ENCODE results near the gene CLEC11A.

The CLEC11A gene

GRCh38 chr19:50718255-50719118 is 4.7 kb upstream of the CLEC11A start:
- Histone ChIP-seq H3K27ac (no peak overlapping the region), H3K4me3 (peak overlapping the region; percentile 81), H3K9ac (ENCODE audit: insufficient read length) (peak overlapping the region; percentile 60), H3K9me3 (ENCODE audit: low read depth, low read length) (no peaks in the 10 kb centered on the region), H3K36me3 (ENCODE audit: insufficient read depth, low read length) (peaks cover 7% of the 10 kb centered on the region; the same call in 1 of the 2 replicates)
- DNase-seq (ENCODE audit: low read depth, low spot score): no peak
- no peak for TF ChIP-seq POLR2AphosphoS5 (IDR thresholded peaks at IDR 0.05; ENCODE audit: borderline replicate concordance, low read depth, low read length)
- TF ChIP-seq FOXP2 (optimal IDR thresholded peaks at IDR 0.05; ENCODE audit: control extremely low read depth, extremely low read length, insufficient read depth): no peak
- no peak for TF ChIP-seq EZH2 (IDR thresholded peaks at IDR 0.05)

GRCh38 chr19:50719119-50719435 is 4.1 kb upstream of the CLEC11A start:
- Histone ChIP-seq H3K9me3 (ENCODE audit: low read depth, low read length) (no peaks in the 10 kb centered on the region), H3K9ac (ENCODE audit: insufficient read length) (peak overlapping the region; percentile 60), H3K4me3 (peak overlapping the region; percentile 81), H3K27ac (no peak overlapping the region), H3K36me3 (ENCODE audit: insufficient read depth, low read length) (peaks cover 7% of the 10 kb centered on the region; the same call in 1 of the 2 replicates)
- TF ChIP-seq POLR2AphosphoS5 (IDR thresholded peaks at IDR 0.05; ENCODE audit: borderline replicate concordance, low read depth, low read length) (no peak), EZH2 (IDR thresholded peaks at IDR 0.05) (no peak), FOXP2 (optimal IDR thresholded peaks at IDR 0.05; ENCODE audit: control extremely low read depth, extremely low read length, insufficient read depth) (no peak)
- DNase-seq (ENCODE audit: low read depth, low spot score): no peak

GRCh38 chr19:50719566-50719965 is 3.6 kb upstream of the CLEC11A start, which contains the start of gene SHANK1:
Gene SHANK1, minus strand, starts transcription at chr19:50719802. Its CDS starts 2,883 bp downstream, at chr19:50716919.
- Histone ChIP-seq H3K9ac (ENCODE audit: insufficient read length) (peak within 1 kb of the TSS; percentile 60), H3K36me3 (ENCODE audit: insufficient read depth, low read length) (peaks cover 7% of the 10 kb centered on the region; the same call in 1 of the 2 replicates), H3K9me3 (ENCODE audit: low read depth, low read length) (no peaks in the 10 kb centered on the region), H3K4me3 (peak within 1 kb of the TSS; percentile 81), H3K27ac (peak within 1 kb of the TSS; percentile 2; the same call in 1 of the 2 replicates)
- DNase-seq (ENCODE audit: low read depth, low spot score): no peak
- no peak for TF ChIP-seq FOXP2 (optimal IDR thresholded peaks at IDR 0.05; ENCODE audit: control extremely low read depth, extremely low read length, insufficient read depth)
- TF ChIP-seq EZH2 (IDR thresholded peaks at IDR 0.05): no peak
- no peak for TF ChIP-seq POLR2AphosphoS5 (IDR thresholded peaks at IDR 0.05; ENCODE audit: borderline replicate concordance, low read depth, low read length)

- H3K9me3 ChIP-seq (ENCODE audit: low read depth, low read length): no peaks in the 10 kb centered on the region
- no peak overlapping the region for H3K9ac ChIP-seq (ENCODE audit: insufficient read length)
- no peak for TF ChIP-seq POLR2AphosphoS5 (IDR thresholded peaks at IDR 0.05; ENCODE audit: borderline replicate concordance, low read depth, low read length)
- no peak for TF ChIP-seq EZH2 (IDR thresholded peaks at IDR 0.05)
- no peak for TF ChIP-seq FOXP2 (optimal IDR thresholded peaks at IDR 0.05; ENCODE audit: control extremely low read depth, extremely low read length, insufficient read depth)
- no peak for DNase-seq (ENCODE audit: low read depth, low spot score)
- H3K27ac ChIP-seq: peak overlapping the region; percentile 2; the same call in 1 of the 2 replicates
- H3K36me3 ChIP-seq (ENCODE audit: insufficient read depth, low read length): peaks cover 7% of the 10 kb centered on the region; the same call in 1 of the 2 replicates
- H3K4me3 ChIP-seq: no peak overlapping the region
Measured at GRCh38 chr19:50720181-50720920, 2.8 kb upstream of the CLEC11A start.

GRCh38 chr19:50720921-50721381 is 2.2 kb upstream of the CLEC11A start:
- no peak for DNase-seq (ENCODE audit: low read depth, low spot score)
- H3K4me3 ChIP-seq: no peak overlapping the region
- H3K9ac ChIP-seq (ENCODE audit: insufficient read length): no peak overlapping the region
- no peaks in the 10 kb centered on the region for H3K9me3 ChIP-seq (ENCODE audit: low read depth, low read length)
- H3K36me3 ChIP-seq (ENCODE audit: insufficient read depth, low read length): peaks cover 5% of the 10 kb centered on the region; the same call in 1 of the 2 replicates
- peak overlapping the region; percentile 2; the same call in 1 of the 2 replicates for H3K27ac ChIP-seq
- no peak for TF ChIP-seq FOXP2 (optimal IDR thresholded peaks at IDR 0.05; ENCODE audit: control extremely low read depth, extremely low read length, insufficient read depth)
- no peak for TF ChIP-seq POLR2AphosphoS5 (IDR thresholded peaks at IDR 0.05; ENCODE audit: borderline replicate concordance, low read depth, low read length)
- TF ChIP-seq EZH2 (IDR thresholded peaks at IDR 0.05): no peak

GRCh38 chr19:50721441-50722137 is 1.6 kb upstream of the CLEC11A start:
- no peak for DNase-seq (ENCODE audit: low read depth, low spot score)
- H3K9ac ChIP-seq (ENCODE audit: insufficient read length): no peak overlapping the region
- H3K9me3 ChIP-seq (ENCODE audit: low read depth, low read length): no peaks in the 10 kb centered on the region
- peak overlapping the region; percentile 21; the same call in 1 of the 2 replicates for H3K27ac ChIP-seq
- H3K4me3 ChIP-seq: no peak overlapping the region
- no peak for TF ChIP-seq FOXP2 (optimal IDR thresholded peaks at IDR 0.05; ENCODE audit: control extremely low read depth, extremely low read length, insufficient read depth)
- no peak for TF ChIP-seq EZH2 (IDR thresholded peaks at IDR 0.05)
- no peak for TF ChIP-seq POLR2AphosphoS5 (IDR thresholded peaks at IDR 0.05; ENCODE audit: borderline replicate concordance, low read depth, low read length)
- no peaks in the 10 kb centered on the region; the same call in 1 of the 2 replicates for H3K36me3 ChIP-seq (ENCODE audit: insufficient read depth, low read length)

- H3K27ac ChIP-seq: peak overlapping the region; percentile 83
- H3K9ac ChIP-seq (ENCODE audit: insufficient read length): no peak overlapping the region
- DNase-seq (ENCODE audit: low read depth, low spot score): no peak
- no peaks in the 10 kb centered on the region for H3K36me3 ChIP-seq (ENCODE audit: insufficient read depth, low read length)
- no peaks in the 10 kb centered on the region for H3K9me3 ChIP-seq (ENCODE audit: low read depth, low read length)
- peak overlapping the region; percentile 79 for H3K4me3 ChIP-seq
- TF ChIP-seq EZH2 (IDR thresholded peaks at IDR 0.05): no peak
- TF ChIP-seq POLR2AphosphoS5 (IDR thresholded peaks at IDR 0.05; ENCODE audit: borderline replicate concordance, low read depth, low read length): no peak
- TF ChIP-seq FOXP2 (optimal IDR thresholded peaks at IDR 0.05; ENCODE audit: control extremely low read depth, extremely low read length, insufficient read depth): no peak
Measured at GRCh38 chr19:50722201-50723013, 757 bp upstream of the CLEC11A start.

All from SK-N-MC (cell line).